VCaP (cell line): Measurements from ENCODE around the gene LTBP1.

ENCODE experiments used
- H3K27ac ChIP-seq: fragments of 450-650 bp; 2 replicates; pipeline ENCODE4 v1.5.1; 2017
- TF ChIP-seq, protein P1 (sequence below): fragments of 450-650 bp; conservative IDR thresholded peaks from 2 replicates; pipeline ENCODE4 v1.5.1; 2017; ENCODE audit warnings: mild to moderate bottlenecking, moderate library complexity

LTBP1 gene

DNA sequence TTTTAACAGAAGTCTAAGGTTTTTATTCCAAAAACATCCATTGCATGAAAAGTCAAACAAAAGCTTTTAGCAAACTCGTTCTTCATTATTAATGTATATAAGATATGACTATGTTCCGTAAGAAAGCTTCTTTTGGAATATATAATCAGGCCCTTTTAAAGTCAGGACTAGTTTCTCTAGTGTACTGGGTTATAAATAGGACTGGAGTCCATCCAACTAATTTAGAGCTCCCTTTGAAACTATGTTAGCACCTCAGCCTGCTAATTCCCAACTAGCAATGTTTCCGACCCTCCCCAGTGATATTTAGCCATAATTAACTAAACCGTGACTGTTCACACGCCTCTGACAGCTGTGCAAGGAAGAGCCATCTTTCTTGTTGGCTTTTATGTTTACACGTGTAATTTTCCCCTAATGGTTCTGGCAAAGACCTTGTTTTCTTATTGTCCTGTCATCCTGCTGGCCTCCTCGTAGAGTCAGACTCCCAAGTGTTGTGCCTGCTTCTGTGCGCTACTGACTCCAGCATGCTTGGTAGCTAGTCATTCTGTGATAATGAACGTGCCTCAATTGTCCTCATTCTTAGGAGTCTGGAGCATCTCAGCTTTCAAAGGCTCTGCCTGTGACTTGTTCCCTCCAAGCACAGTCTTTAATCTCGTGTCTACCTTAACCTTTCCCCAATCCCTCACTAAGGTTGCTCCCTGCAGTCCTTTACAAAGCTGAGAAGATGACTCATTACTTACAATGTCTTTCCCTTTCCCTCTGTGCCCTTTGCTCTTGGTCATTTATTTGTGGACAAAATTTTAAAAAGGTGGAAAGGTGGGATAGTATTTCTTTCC is 357.5 kb downstream of the LTBP1 start:
- no peak overlapping the region for H3K27ac ChIP-seq
- TF ChIP-seq, protein P1, sequence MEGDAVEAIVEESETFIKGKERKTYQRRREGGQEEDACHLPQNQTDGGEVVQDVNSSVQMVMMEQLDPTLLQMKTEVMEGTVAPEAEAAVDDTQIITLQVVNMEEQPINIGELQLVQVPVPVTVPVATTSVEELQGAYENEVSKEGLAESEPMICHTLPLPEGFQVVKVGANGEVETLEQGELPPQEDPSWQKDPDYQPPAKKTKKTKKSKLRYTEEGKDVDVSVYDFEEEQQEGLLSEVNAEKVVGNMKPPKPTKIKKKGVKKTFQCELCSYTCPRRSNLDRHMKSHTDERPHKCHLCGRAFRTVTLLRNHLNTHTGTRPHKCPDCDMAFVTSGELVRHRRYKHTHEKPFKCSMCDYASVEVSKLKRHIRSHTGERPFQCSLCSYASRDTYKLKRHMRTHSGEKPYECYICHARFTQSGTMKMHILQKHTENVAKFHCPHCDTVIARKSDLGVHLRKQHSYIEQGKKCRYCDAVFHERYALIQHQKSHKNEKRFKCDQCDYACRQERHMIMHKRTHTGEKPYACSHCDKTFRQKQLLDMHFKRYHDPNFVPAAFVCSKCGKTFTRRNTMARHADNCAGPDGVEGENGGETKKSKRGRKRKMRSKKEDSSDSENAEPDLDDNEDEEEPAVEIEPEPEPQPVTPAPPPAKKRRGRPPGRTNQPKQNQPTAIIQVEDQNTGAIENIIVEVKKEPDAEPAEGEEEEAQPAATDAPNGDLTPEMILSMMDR = no peak

DNA sequence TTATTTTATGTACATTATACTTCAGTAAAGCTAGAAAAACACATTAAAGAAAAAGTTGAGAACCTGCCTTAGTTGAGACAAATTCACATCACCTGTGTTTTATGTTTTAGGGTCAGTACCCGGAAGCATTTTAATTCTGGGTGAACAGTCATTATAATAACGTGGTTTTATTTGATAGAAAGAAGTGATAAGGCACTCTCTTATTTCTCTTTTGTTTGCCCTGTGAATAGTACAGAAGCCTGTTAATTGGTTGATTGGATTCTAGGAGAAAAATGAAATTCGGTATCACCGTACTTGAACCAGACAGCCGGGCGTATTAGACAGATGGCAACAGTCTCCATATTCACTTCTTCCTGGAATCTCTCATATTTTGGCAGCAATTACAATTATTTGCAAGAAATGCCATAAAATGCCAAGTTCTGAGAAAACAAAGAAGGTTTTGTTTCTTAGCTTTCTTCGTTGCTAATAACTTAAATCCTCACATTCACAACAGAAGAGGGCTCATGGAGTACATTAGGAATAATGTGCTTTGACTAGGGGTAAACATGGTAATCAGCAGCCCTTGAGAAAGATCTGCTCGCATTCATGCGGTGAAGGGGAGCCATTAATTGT is 361.0 kb downstream of the LTBP1 start:
- H3K27ac ChIP-seq = peak overlapping the region; percentile 39; the same call in 1 of the 2 replicates
- TF ChIP-seq, protein P1 = no peak

DNA sequence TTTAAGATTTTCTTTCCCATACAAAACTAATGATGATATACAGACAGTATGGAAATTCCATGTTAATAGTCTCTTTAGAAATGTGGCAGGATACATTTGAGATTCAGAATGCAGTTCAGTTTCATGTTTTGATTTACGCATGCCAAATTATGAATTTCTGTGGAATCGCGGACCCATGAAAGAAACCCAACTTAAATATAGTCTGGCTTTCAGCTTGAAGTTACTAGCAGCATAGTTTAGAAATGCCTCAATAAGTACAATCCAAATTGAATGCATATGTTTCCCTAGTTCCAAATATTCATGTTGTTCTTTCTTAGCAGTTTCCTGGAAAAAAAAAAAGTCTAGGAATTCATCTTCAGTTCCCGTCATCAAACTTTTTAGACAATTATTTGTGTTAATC is 365.6 kb downstream of the LTBP1 start:
- TF ChIP-seq, protein P1 = no peak
- no peak overlapping the region for H3K27ac ChIP-seq

DNA sequence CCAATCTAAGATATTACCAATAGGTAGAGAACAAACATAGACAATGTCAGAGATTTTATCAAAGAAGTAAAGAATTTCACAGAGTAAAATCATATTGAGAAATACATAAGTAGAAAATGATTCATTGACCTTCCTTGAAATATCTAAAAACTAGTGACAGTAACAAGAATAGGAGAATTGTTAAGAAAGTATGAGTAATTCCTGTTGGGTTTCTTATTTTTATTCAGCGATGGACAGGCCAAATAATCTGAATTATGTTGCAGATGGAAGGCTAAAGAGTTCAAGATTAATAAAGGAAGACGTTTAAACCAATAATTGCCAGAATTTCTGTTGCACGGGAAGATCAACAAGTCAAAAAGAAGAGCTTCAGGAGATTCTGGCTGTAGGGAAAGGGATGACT is 366.3 kb downstream of the LTBP1 start:
- TF ChIP-seq, protein P1 = no peak
- H3K27ac ChIP-seq = no peak overlapping the region

DNA sequence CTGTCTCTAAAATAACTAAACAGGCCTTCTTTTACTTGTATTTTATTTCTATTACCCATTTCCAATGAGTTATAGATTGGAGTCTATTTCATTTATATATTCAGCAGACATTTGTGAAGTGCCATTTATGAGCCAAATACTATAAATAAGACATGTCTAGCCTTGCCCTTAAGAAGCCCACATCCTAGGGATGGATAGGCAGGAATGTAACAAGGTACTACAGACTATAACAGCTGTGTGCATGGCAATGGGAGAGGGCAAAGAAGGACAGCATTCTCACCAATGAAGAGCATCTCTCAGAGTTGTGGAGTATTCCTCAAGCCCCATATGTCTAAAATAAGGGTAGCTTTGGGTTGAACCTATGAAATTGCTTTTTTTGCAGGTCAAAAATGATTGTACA is 367.8 kb downstream of the LTBP1 start:
- TF ChIP-seq, protein P1 = no peak

DNA sequence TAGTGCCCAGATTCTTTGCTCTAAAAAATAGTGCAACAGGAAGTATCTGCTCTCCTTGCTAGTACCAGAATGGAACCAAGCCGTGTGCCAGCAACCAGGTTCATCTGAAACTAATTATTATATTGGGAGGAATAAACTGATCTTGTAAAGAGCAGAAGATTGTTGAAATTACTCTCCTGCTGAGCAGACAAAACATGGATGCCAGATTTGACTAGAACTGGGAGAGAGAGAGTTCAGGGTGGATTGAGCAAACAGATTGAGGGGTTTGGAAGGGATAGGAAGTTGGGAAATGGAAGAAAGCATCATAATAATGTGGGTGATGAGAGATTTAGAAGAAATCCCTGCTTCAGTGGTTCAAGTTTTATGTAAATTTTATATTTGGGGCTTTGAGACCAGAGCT is 369.6 kb downstream of the LTBP1 start:
- H3K27ac ChIP-seq = no peak overlapping the region
- TF ChIP-seq, protein P1 = no peak

More for the DNA sequence above, 367.8 kb downstream of the LTBP1 start:
- no peak overlapping the region for H3K27ac ChIP-seq

DNA sequence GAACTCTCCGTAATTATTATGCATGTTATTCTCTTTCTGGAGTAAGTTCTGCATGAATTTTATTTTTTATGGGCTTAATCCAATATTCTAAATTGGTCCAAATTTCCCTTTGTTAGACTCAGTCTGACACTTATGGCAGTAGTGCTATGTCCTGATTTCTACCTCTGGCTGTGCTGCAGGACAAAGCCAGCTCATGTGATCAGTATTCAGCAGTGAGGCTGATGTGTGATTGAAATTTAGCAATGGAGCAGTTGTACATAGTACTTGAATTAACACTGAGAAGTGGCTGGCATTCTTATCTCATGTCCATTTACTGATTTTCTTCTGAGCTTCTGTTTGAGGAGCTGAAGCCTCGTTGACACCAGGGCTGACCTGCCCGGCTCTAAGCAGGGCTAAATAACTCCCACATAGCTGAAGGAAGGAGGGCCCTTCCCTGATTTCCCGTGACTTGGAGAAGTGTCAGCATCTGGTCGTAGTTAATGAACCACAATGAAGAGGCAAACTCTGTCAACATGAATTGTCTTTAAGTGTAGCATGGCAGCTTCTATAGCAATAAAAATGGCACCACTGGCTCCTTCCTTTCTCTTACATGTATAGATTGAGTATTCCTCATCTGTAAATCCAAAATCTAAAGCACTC is 370.7 kb downstream of the LTBP1 start:
- H3K27ac ChIP-seq = no peak overlapping the region
- TF ChIP-seq, protein P1 = no peak
